ENCODE data around the gene MTMR2.

- no peak for TF ChIP-seq POLR2A (IDR thresholded peaks at IDR 0.05)
- TF ChIP-seq, protein P1, sequence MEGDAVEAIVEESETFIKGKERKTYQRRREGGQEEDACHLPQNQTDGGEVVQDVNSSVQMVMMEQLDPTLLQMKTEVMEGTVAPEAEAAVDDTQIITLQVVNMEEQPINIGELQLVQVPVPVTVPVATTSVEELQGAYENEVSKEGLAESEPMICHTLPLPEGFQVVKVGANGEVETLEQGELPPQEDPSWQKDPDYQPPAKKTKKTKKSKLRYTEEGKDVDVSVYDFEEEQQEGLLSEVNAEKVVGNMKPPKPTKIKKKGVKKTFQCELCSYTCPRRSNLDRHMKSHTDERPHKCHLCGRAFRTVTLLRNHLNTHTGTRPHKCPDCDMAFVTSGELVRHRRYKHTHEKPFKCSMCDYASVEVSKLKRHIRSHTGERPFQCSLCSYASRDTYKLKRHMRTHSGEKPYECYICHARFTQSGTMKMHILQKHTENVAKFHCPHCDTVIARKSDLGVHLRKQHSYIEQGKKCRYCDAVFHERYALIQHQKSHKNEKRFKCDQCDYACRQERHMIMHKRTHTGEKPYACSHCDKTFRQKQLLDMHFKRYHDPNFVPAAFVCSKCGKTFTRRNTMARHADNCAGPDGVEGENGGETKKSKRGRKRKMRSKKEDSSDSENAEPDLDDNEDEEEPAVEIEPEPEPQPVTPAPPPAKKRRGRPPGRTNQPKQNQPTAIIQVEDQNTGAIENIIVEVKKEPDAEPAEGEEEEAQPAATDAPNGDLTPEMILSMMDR (IDR thresholded peaks at IDR 0.05), result peak; percentile 75 to 92 (median 88)
These were observed 88.0 kb downstream of the MTMR2 start for GRCh38 chr11:95835768-95836488.

All from adrenal gland (tissue), 5 donors.